Pancreas (tissue), 10 donors: ENCODE measurements around the gene IGDCC3. TPM values are rescaled to one million over a fixed set of nuclear protein-coding genes. Genes with fewer than 3 reads are reported as not detected.

ENCODE experiments used
- ATAC-seq, 4 donors: fragments of 200-7000 bp; cut with Tn5 transposase; one replicate each; pipeline versions ENCODE4 v1.8.0 to v1.9.1; 2020; ENCODE audit warnings: mild to moderate bottlenecking in 4 of 4, moderate library complexity in 4 of 4
- DNase-seq, 6 donors: peaks; one replicate each; pipeline ENCODE4 v3.0.0-alpha.2; 2020
- FAIRE-seq: peaks from 2 replicates; lab custom pipeline; 2012; peaks lifted over from hg19 to GRCh38; lab: Jason Lieb, UNC
- H3K27ac ChIP-seq, 4 donors: fragments of 200-600 bp; sonication (generic); 1 replicate in 3 of 4; 2 replicates in 1 of 4; pipeline versions ENCODE4 v1.5.0 to v1.8.0; 2020
- H3K27me3 ChIP-seq, 4 donors: fragments of 200-600 bp; one replicate each; pipeline ENCODE4 v1.8.0; 2021
- H3K36me3 ChIP-seq, 3 donors: fragments of 200-600 bp; sonication (generic) in 1 of 3; one replicate each; pipeline versions ENCODE4 v1.5.0 to v1.8.0; 2020 to 2021
- H3K4me1 ChIP-seq, 3 donors: fragments of 200-600 bp; one replicate each; pipeline ENCODE4 v1.8.0; 2021
- H3K4me3 ChIP-seq, 4 donors: fragments of 200-600 bp; sonication (generic) in 2 of 4; one replicate each; pipeline versions ENCODE4 v1.5.0 to v1.8.0; 2020 to 2021
- H3K9me3 ChIP-seq, 4 donors: fragments of 200-600 bp; one replicate each; pipeline ENCODE4 v1.8.0; 2021
- WGBS, 2 donors: extraction: QIAGEN DNeasy Blood & Tissue Kit; methylation state at CpG; one replicate each; pipeline ENCODE4 v1.1.7; 2013; 5-methylcytosine and 5-hydroxymethylcytosine counted together
- intact Hi-C, 3 donors: fragments of 100-400 bp; cut with DNase I; formaldehyde crosslinking; loops; one replicate each; pipeline versions ENCODE4 v1.11.1 to v1.14.2; 2022
- polyA plus RNA-seq, 2 donors: library from polyadenylated mRNA; stranded (reverse); fragments of 200-250 nt; gene quantifications; one replicate each; pipeline ENCODE4 v1.2.3, GENCODE V29; 2013
- total RNA-seq, 6 donors: library from RNA; stranded (reverse); fragmentation: NEBNext Ultra II Directional in 4 of 6; extraction: Animal tissue kit (Norgen Biotek cat#: 25700) in 4 of 6; gene quantifications; one replicate each; pipeline versions ENCODE4 v1.2.1 to v1.2.4, GENCODE V29; 2021 to 2023
- TF ChIP-seq, protein P1 (sequence below), 4 donors: fragments of 200-600 bp; sonication (generic) in 3 of 4; IDR thresholded peaks; one replicate each; pipeline versions ENCODE4 v1.5.0 to v1.8.0; 2021; ENCODE audit warnings: antibody characterized with exemption in 4 of 4
- donor health status: healthy with polysubstance abuse.
- donor health status: DM: no; HTN: no; CAD: no; lungs with moderate emphysema.
- donor health status: DM: no; HTN: no; CAD: no.
- donor health status: control.
- donor health status: control.
- donor health status: Bipolar disorder and iron deficiency.
- donor health status: DM: yes; HTN: yes; CAD: no.
- donor health status: DM: no; HTN: no; CAD: no.
- donor health status: DM: no; HTN: no; CAD: no.
- donor health status: DM: yes; HTN: yes; CAD: no.

The IGDCC3 gene
- total and polyA plus RNA-seq, 8 donors, result 0.32 TPM; not detected in 7

DNA sequence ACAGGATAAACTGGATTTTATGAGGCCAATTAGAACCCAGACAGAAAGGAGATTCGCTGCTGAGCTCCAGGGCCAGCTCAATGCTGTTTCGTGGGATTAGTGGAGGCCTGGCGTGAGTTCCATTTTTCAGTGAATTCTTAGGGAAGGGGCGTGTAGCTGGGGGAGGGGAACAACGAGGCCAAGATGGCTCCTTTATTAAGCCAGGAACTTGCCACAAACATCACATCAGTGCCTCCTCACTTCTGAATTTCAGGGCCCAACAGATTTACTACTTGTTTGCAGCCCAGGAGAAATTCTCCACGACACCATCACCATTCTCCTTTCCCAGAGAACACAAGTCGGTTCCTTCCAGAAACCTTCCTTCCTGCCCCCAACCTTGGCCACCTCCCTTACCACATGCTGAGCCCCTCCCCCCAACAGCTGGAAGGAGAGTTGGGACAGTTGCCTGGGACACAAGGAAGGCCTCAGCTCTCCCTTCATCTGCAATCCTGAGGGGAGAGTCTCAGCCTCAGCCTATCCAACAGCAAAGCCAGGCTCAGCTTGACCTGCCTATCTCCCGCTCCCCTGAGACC lies 39.1 kb upstream of the IGDCC3 start:
- FAIRE-seq, result no peak
- H3K36me3 ChIP-seq, result no peaks in the 10 kb centered on the region
- no peak for ATAC-seq
- DNase-seq, result peak in 1 of 6 donors; percentile 4
- no peak overlapping the region for H3K27ac ChIP-seq
- TF ChIP-seq, protein P1, sequence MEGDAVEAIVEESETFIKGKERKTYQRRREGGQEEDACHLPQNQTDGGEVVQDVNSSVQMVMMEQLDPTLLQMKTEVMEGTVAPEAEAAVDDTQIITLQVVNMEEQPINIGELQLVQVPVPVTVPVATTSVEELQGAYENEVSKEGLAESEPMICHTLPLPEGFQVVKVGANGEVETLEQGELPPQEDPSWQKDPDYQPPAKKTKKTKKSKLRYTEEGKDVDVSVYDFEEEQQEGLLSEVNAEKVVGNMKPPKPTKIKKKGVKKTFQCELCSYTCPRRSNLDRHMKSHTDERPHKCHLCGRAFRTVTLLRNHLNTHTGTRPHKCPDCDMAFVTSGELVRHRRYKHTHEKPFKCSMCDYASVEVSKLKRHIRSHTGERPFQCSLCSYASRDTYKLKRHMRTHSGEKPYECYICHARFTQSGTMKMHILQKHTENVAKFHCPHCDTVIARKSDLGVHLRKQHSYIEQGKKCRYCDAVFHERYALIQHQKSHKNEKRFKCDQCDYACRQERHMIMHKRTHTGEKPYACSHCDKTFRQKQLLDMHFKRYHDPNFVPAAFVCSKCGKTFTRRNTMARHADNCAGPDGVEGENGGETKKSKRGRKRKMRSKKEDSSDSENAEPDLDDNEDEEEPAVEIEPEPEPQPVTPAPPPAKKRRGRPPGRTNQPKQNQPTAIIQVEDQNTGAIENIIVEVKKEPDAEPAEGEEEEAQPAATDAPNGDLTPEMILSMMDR (IDR thresholded peaks at IDR 0.05), result no peak
- H3K4me3 ChIP-seq, result no peak overlapping the region
- no peaks in the 10 kb centered on the region for H3K9me3 ChIP-seq
- intact Hi-C loops, result no loop called here
- H3K4me1 ChIP-seq, result peaks cover 6 to 8% (median 7%) of the 10 kb centered on the region in 3 donors
- 76 to 87% methylated on average over 8 of the region's 8 CpGs for WGBS, 2 donors
- no peaks in the 10 kb centered on the region for H3K27me3 ChIP-seq

DNA sequence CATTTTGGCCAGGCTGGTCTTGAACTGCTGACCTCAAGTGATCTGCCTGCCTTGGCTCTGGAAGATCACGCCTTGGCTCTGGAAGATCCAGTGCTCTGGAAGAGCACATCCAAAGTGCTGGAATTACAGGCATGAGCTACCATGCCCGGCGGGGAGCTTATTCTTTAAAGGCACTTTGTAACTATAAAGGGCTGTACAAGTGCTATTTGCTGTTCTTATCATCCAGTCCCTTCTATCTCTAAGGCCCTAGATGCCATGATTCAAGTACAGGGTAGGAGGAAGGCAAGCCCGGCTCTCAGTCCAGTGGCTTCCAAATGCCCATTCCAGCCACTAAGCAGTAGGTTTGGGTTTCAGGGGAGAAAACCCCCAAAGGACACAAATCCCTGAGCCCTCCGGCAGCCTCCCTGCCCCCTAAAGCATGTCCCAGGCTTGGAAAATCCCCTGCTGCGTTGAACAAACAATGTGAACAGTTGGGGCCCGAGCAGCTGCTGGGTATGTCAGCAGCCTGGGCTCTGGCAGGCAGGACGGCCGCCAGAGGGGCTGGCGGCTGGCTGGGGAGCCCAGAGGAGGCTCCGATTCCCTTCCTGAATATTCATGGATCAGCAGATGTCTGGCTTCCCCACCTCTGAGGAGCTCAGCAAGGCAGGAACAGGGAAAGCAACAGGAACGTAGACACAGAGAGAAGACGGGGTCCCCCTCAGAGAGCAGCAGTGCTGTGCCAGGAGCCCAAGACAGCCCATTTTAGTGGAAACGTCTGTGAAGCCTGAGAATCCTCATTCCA lies 37.2 kb upstream of the IGDCC3 start:
- 28 to 31% methylated on average over 14 of the region's 14 CpGs for WGBS, 2 donors
- no peaks in the 10 kb centered on the region for H3K36me3 ChIP-seq
- FAIRE-seq (no peak), DNase-seq (peak in 5 of 6 donors; percentile 54 to 75 (median 70)), ATAC-seq (peak; percentile 86 to 94 (median 91))
- intact Hi-C loops, result no loop called here
- no peak overlapping the region for H3K4me3 ChIP-seq
- no peaks in the 10 kb centered on the region for H3K9me3 ChIP-seq
- no peaks in the 10 kb centered on the region for H3K27me3 ChIP-seq
- H3K27ac ChIP-seq, result peak overlapping the region in 2 of 4 donors; percentile 52 to 58
- peaks cover 0 to 12% (median 7%) of the 10 kb centered on the region in 3 donors for H3K4me1 ChIP-seq
- TF ChIP-seq, protein P1 (IDR thresholded peaks at IDR 0.05), result no peak

DNA sequence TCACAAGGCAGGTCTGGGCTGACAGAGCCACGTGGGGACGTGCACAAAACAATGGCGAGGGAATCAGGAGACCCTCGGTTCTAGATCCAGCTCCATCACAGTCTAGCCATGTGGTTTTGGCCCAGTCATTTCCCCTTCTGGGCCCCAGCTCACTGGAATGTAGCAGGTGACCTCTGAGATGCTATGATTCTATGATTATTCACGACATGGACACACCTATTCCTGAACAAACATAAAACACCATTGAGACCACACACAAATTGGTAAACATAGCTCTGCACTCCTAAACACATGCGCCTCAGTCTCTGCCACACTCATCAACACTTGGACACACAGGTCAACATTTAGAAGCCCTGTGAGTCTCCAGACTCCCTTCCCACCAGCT lies 36.0 kb upstream of the IGDCC3 start:
- Histone ChIP-seq H3K27me3 (no peaks in the 10 kb centered on the region), H3K4me1 (peaks cover 0 to 12% (median 7%) of the 10 kb centered on the region in 3 donors), H3K9me3 (no peaks in the 10 kb centered on the region), H3K4me3 (no peak overlapping the region), H3K27ac (no peak overlapping the region), H3K36me3 (no peaks in the 10 kb centered on the region)
- no peak for DNase-seq
- no peak for ATAC-seq
- TF ChIP-seq, protein P1 (IDR thresholded peaks at IDR 0.05), result no peak
- intact Hi-C loops, result no loop called here
- 87 to 91% methylated on average over 6 of the region's 6 CpGs for WGBS, 2 donors
- no peak for FAIRE-seq

DNA sequence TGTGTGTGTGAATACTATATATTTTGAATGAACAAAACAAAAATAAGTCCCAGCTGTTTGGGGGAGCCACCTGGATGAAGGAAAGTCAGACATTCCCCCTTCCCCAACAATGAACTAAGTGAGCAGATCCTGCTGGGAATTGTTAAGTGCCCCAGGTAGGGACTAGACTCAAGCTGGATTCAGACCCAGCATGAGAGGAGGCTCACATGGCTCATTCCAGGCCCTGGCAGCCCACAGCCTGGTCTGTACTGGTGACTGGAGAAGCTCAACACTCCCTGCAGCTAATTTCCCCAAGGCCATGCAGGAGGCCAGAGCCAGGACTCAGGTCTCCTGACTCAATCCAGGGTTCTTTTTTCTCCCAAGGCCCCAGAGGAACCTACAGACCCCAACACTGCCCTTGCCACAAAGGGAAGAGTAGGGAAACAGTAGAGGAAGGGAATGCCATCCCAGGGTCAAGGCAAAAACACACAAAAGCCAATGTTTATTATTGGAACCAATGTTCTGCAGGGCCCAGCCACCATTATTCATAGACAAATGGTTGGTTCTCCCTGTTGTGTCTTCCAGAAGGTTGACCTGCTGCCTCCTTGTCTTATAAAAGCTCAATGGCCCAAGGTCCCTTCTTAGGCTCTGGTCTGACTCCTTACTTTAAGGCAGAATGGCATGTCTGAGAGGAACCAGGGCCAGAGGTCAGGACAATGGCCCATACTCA lies 35.4 kb upstream of the IGDCC3 start:
- intact Hi-C loops, result no loop called here
- TF ChIP-seq, protein P1 (IDR thresholded peaks at IDR 0.05), result no peak
- no peak overlapping the region for H3K27ac ChIP-seq
- H3K9me3 ChIP-seq, result no peaks in the 10 kb centered on the region
- FAIRE-seq (no peak), DNase-seq (no peak), ATAC-seq (no peak)
- peaks cover 0 to 12% (median 7%) of the 10 kb centered on the region in 3 donors for H3K4me1 ChIP-seq
- no peak overlapping the region for H3K4me3 ChIP-seq
- no peaks in the 10 kb centered on the region for H3K36me3 ChIP-seq
- H3K27me3 ChIP-seq, result no peaks in the 10 kb centered on the region
